B cell (primary cell): Measurements from ENCODE around the gene DCTN3. TPM values are rescaled to one million over a fixed set of nuclear protein-coding genes. Genes with fewer than 3 reads are reported as not detected.

Experiments used
- ATAC-seq: fragments of 200-7000 bp; cut with Tn5 transposase; one replicate; pipeline ENCODE4 v1.10.0; 2021; ENCODE audit warnings: low read depth, mild to moderate bottlenecking, moderate number of reproducible peaks, moderate library complexity
- CTCF ChIA-PET: fragments of 350-600 bp; sonication (Branson Sonifier 250); formaldehyde crosslinking; loops from one replicate; lab custom pipeline; 2021; ENCODE audit warnings: antibody characterized with exemption, inconsistent platforms; lab: Charles Lee
- POLR2A ChIA-PET: fragments of 350-600 bp; sonication (Branson Sonifier 250); formaldehyde crosslinking; loops from one replicate; lab custom pipeline; 2021; ENCODE audit warnings: antibody characterized with exemption; lab: Charles Lee
- DNase-seq: peaks from one replicate; pipeline ENCODE4 v3.0.0; 2013
- H2AFZ ChIP-seq: 2 replicates; pipeline ENCODE4 v1.6.1; 2012; ENCODE audit warnings: mild to moderate bottlenecking, low read depth, low read length; ENCODE audit not compliant: insufficient read depth, poor library complexity, severe bottlenecking
- H3K27ac ChIP-seq, 2 donors: 1 replicate in 1 of 2; 2 replicates in 1 of 2; pipeline ENCODE4 v1.5.1; 2012 to 2013; ENCODE audit warnings: low read length in 2 of 2, mild to moderate bottlenecking in 2 of 2, moderate library complexity in 1 of 2
- H3K27me3 ChIP-seq, 4 experiments: fragments of 200-600 bp in 1 of 4; sonication (generic) in 1 of 4; replicated peaks in 1 of 4; 1 replicate in 2 of 4; 2 replicates in 2 of 4; pipeline versions ENCODE4 v1.6.1 to v1.7.0; 2013 to 2016; ENCODE audit warnings: low read length in 3 of 4, mild to moderate bottlenecking in 2 of 4, mixed read lengths in 1 of 4, moderate library complexity in 1 of 4; ENCODE audit not compliant: insufficient read depth in 4 of 4, control insufficient read depth in 3 of 4; ENCODE audit errors: control extremely low read depth in 1 of 4
- H3K36me3 ChIP-seq, 2 experiments: replicated peaks in 1 of 2; 1 replicate in 1 of 2; 2 replicates in 1 of 2; pipeline versions ENCODE4 v1.6.1 to v1.7.1; 2013; ENCODE audit warnings: low read length in 1 of 2; ENCODE audit not compliant: insufficient read depth in 2 of 2, control insufficient read depth in 1 of 2; ENCODE audit errors: control extremely low read depth in 1 of 2, extremely low read depth in 1 of 2
- H3K4me1 ChIP-seq, 2 donors: fragments of 200-600 bp in 1 of 2; sonication (generic) in 1 of 2; 1 replicate in 1 of 2; 2 replicates in 1 of 2; pipeline versions ENCODE4 v1.5.1 to v1.6.1; 2013 to 2017; ENCODE audit warnings: low read length in 2 of 2; ENCODE audit not compliant: control insufficient read depth in 2 of 2, insufficient read depth in 2 of 2
- H3K4me2 ChIP-seq: replicated peaks from 2 replicates; pipeline ENCODE3; 2012; ENCODE audit warnings: mild to moderate bottlenecking, low read depth, low read length; ENCODE audit not compliant: poor library complexity, severe bottlenecking
- H3K4me3 ChIP-seq, 5 experiments: fragments of 200-600 bp in 1 of 5; sonication (generic) in 1 of 5; 1 replicate in 3 of 5; 2 replicates in 2 of 5; pipeline versions ENCODE4 v1.5.1 to v1.7.0; 2011 to 2016; ENCODE audit warnings: low read length in 4 of 5, mild to moderate bottlenecking in 4 of 5, low read depth in 2 of 5, control low read depth in 1 of 5, moderate library complexity in 1 of 5; ENCODE audit not compliant: insufficient read depth in 1 of 5; ENCODE audit errors: control extremely low read depth in 1 of 5, extremely low read depth in 1 of 5
- H3K79me2 ChIP-seq: fragments of 200-600 bp; sonication (generic); one replicate; pipeline ENCODE4 v1.6.0; 2016; ENCODE audit warnings: low read length; ENCODE audit not compliant: control insufficient read depth, insufficient read depth
- H3K9ac ChIP-seq: fragments of 200-600 bp; sonication (generic); 2 replicates; pipeline ENCODE4 v1.6.1; 2017; ENCODE audit warnings: mild to moderate bottlenecking, low read length, moderate library complexity
- H3K9me3 ChIP-seq, 3 donors: one replicate each; pipeline versions ENCODE4 v1.6.1 to v1.7.1; 2013; ENCODE audit warnings: low read length in 2 of 3; ENCODE audit not compliant: control insufficient read depth in 2 of 3, insufficient read depth in 1 of 3; ENCODE audit errors: control extremely low read depth in 1 of 3
- H4K20me1 ChIP-seq: 2 replicates; pipeline ENCODE4 v1.6.0; 2012; ENCODE audit warnings: mild to moderate bottlenecking, low read length; ENCODE audit not compliant: insufficient read depth, control insufficient read depth, poor library complexity, severe bottlenecking
- H3K27ac Mint-ChIP-seq: one replicate; pipeline ENCODE4 v1.8.0; 2021; ENCODE audit warnings: mixed read lengths
- H3K27me3 Mint-ChIP-seq: one replicate; pipeline ENCODE4 v1.8.0; 2021; ENCODE audit warnings: mixed read lengths
- H3K4me1 Mint-ChIP-seq: one replicate; pipeline ENCODE4 v1.8.0; 2021; ENCODE audit warnings: mixed read lengths
- H3K4me3 Mint-ChIP-seq: one replicate; pipeline ENCODE4 v1.8.0; 2021; ENCODE audit warnings: mixed read lengths
- H3K9me3 Mint-ChIP-seq: one replicate; pipeline ENCODE4 v1.8.0; 2022; ENCODE audit warnings: mixed read lengths; ENCODE audit not compliant: insufficient read depth
- CTCF ChIP-seq: fragments of 200-600 bp; IDR thresholded peaks from one replicate; pipeline ENCODE4 v1.8.0; 2022; ENCODE audit warnings: antibody characterized with exemption, mild to moderate bottlenecking
- EZH2 ChIP-seq: IDR thresholded peaks from 2 replicates; pipeline ENCODE4 v1.6.1; 2012; ENCODE audit warnings: borderline replicate concordance, low read depth, mild to moderate bottlenecking, moderate library complexity, low read length; ENCODE audit not compliant: insufficient read depth, poor library complexity, severe bottlenecking
- whole genome bisulfite sequencing: methylation state at CpG from one replicate; pipeline ENCODE4 v1.1.5; 2013; ENCODE audit warnings: missing lambda C conversion rate; ENCODE audit not compliant: insufficient coverage; 5-methylcytosine and 5-hydroxymethylcytosine counted together
- intact Hi-C: fragments of 100-400 bp; cut with micrococcal nuclease; formaldehyde crosslinking; loops from one replicate; pipeline ENCODE4 v1.10.0; 2022
- polyA plus RNA-seq: library from polyadenylated mRNA; depleted of rRNA; stranded (reverse); fragments of >200 nt; gene quantifications from 2 replicates; pipeline ENCODE4 v1.2.3, GENCODE V29; 2012
- total RNA-seq, 2 donors: library from RNA; stranded (reverse); fragments of 120-200 nt in 1 of 2; gene quantifications; 1 replicate in 1 of 2; 2 replicates in 1 of 2; pipeline versions ENCODE4 v1.2.3 to v1.2.4, GENCODE V29; 2013 to 2022

Gene DCTN3
- total and polyA plus RNA-seq, 2 donors (not counting 1 experiment from before 2014, with no cell fraction given): 48.2 to 75.0 TPM

- Histone ChIP-seq H3K27ac (no peak overlapping the region), H2AFZ (no peak overlapping the region), H3K4me1 (peaks cover 4 to 5% of the 10 kb centered on the region in 2 donors), H3K36me3 (no peaks in the 10 kb centered on the region), H3K9ac (no peak overlapping the region), H3K9me3 (no peaks in the 10 kb centered on the region), H4K20me1 (no peaks in the 10 kb centered on the region), H3K4me3 (no peak overlapping the region), H3K27me3 (no peaks in the 10 kb centered on the region), H3K4me2 (no peak overlapping the region), H3K79me2 (no peaks in the 10 kb centered on the region)
- no peak for ATAC-seq
- Mint-ChIP-seq H3K4me3 (no peak overlapping the region), H3K27me3 (peaks cover 3% of the 10 kb centered on the region), H3K27ac (no peak overlapping the region), H3K9me3 (no peaks in the 10 kb centered on the region), H3K4me1 (peaks cover 7% of the 10 kb centered on the region)
- ChIA-PET CTCF (interaction anchor here (2.9 kb wide), 1 partner anchor 43 kb away, joined by 10 read pairs; no protein-coding TSS in a partner anchor), POLR2A (no interaction called here)
- 92% methylated on average over 8 of the region's 8 CpGs for WGBS
- intact Hi-C loops: no loop called here
- TF ChIP-seq EZH2 (no peak), CTCF (no peak)
- no peak for DNase-seq
These were observed 39.4 kb upstream of the DCTN3 start for GRCh38 chr9:34659592-34660253.

GRCh38 chr9:34658461-34658860 lies 38.2 kb upstream of the DCTN3 start:
- H3K27me3 ChIP-seq: no peaks in the 10 kb centered on the region
- no peak for DNase-seq
- Mint-ChIP-seq H3K4me3 (no peak overlapping the region), H3K27ac (no peak overlapping the region), H3K27me3 (peaks cover 3% of the 10 kb centered on the region), H3K4me1 (no peaks in the 10 kb centered on the region), H3K9me3 (no peaks in the 10 kb centered on the region)
- H3K79me2 ChIP-seq: no peaks in the 10 kb centered on the region
- ChIA-PET CTCF (interaction anchor here (1.0 kb wide), 1 partner anchor 44 kb away, joined by 4 read pairs; no protein-coding TSS in a partner anchor), POLR2A (no interaction called here)
- TF ChIP-seq CTCF (no peak), EZH2 (no peak)
- H3K36me3 ChIP-seq: no peaks in the 10 kb centered on the region
- no peak overlapping the region for H3K9ac ChIP-seq
- no peak overlapping the region for H2AFZ ChIP-seq
- H3K27ac ChIP-seq: no peak overlapping the region
- 96% methylated on average over 14 of the region's 14 CpGs for WGBS
- intact Hi-C loops: no loop called here
- no peak overlapping the region for H3K4me3 ChIP-seq
- no peak for ATAC-seq
- no peak overlapping the region for H3K4me2 ChIP-seq
- no peaks in the 10 kb centered on the region for H3K4me1 ChIP-seq
- no peaks in the 10 kb centered on the region for H3K9me3 ChIP-seq
- no peaks in the 10 kb centered on the region for H4K20me1 ChIP-seq
